LNCaP clone FGC (cell line): ENCODE data around the gene MGAT5B.

Source experiments
- DNase-seq: peaks from one replicate; pipeline ENCODE4 v3.0.0-alpha.2; 2011; ENCODE audit warnings: low read depth
- H3K4me3 ChIP-seq: 2 replicates; pipeline ENCODE4 v1.5.1; 2011; ENCODE audit warnings: mild to moderate bottlenecking, low read depth, low read length, control low read depth
- CTCF ChIP-seq: IDR thresholded peaks from 2 replicates; pipeline ENCODE4 v1.5.1; 2012; ENCODE audit warnings: mild to moderate bottlenecking; ENCODE audit not compliant: control insufficient read depth, insufficient read depth; ENCODE audit errors: extremely low read depth

Gene MGAT5B

DNA sequence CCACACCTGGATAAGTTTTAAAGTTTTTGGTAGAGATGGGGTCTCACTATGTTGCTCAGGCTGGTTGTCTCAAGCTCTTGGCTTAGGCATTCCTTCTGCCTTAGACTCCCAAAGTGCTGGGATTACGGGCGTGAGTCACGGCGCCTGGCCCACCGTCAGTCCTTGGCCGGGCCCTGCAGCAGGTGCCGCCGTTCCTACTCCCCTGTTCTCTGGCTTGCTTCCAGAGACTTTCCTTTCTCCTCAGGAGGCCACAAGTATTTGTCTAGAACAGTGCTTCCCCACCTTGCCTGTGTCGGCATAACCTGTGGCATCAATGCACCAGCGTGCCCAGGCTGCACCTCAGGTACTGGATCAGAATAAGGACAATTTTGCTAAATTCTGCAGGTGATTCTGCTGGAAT is 3.0 kb upstream of the MGAT5B start:
- TF ChIP-seq CTCF, result no peak
- H3K4me3 ChIP-seq, result no peak overlapping the region
- DNase-seq, result no peak

DNA sequence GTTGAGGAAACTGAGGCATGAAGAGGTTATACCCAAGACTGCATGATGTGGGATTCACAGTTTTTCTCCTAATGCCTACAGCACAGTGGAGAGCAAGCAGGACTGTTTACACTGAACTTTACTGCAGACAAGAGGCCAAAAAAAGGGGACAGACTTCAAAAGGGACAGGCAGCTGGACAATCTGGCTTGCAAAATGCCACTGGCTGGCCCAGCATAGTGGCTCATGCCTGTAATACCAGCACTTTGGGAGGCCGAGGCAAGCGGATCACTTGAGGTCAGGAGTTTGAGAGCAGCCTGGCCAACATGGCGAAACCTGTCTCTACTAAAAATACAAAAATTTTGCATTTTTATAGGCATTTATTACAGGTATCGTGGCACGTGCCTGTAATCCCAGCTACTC is 2.0 kb upstream of the MGAT5B start:
- no peak overlapping the region for H3K4me3 ChIP-seq
- DNase-seq, result no peak
- TF ChIP-seq CTCF, result no peak

DNA sequence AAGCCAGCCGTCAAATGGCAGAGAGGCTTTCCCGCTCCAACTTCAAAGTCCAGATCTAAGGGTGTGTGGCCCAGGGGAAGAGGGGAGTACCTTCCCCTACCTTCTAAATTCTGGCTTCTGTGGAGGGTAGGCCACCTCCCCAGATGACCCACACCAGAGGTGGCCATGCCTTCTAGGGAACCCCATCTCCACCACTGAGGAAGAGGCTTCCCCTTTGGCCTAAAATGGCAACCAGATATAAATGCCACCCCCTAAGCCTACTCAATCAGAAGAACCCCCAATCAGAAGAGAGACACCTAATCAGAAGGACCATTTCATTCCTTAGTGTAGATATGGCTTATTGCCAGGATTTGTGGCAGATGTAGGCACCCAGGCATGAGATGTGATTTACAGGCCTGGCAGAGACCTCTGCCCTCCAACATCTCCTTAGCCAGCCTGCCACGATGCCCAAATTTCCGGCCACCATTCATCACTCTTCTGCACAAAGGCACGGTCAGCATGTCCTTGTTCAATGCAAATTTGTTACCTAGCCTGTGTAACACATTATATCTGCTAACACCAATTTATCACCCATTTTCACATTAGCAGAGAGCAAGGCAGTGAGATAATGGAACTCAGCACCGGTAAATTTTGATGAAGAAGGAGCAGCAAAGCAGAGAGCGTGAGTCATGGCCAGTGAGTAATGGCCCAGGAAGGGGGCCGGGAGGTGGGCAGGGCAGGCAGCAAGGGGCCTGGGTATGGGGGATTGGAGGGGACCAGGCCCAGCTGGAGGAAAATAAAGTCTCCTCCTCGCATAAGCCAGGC is 1.2 kb upstream of the MGAT5B start:
- no peak overlapping the region for H3K4me3 ChIP-seq
- no peak for DNase-seq
- no peak for TF ChIP-seq CTCF

DNA sequence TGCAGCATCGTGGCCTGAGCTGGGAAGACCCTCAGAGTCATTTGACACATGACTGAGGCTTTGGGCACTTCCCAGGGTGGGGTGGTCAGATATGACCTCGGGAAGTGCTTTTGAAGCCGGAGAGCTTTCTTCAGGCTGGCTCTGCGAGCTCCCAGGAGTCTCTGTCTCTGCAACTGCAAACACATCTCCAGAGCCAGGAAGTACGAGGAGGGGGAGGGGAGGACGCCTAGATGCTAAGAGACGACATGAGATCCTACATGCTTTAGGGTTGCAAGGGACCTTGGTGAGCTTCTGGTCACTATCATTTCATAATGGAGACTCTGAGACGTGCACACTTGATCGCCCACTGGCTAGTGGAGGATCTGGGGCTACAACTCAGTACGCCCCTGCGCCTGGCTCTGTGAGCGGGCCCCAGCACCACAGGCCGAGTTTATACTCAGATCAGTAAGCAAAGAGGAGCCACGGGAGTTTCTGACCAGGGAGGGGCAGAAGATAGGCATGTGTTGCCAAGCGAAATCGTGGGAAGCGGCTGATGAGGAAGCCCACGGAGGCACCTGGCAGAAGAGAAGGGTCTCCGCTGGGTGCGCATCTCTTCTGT is 527 bp upstream of the MGAT5B start:
- DNase-seq, result no peak
- no peak overlapping the region for H3K4me3 ChIP-seq
- TF ChIP-seq CTCF, result no peak

GRCh38 chr17:76868669-76869495 is 678 bp downstream of the MGAT5B start:
- no peak for TF ChIP-seq CTCF
- H3K4me3 ChIP-seq, result no peak overlapping the region

GRCh38 chr17:76869496-76870376 is 1.5 kb downstream of the MGAT5B start:
- no peak for TF ChIP-seq CTCF
- H3K4me3 ChIP-seq, result no peak overlapping the region
- no peak for DNase-seq

More at GRCh38 chr17:76868669-76869495, 678 bp downstream of the MGAT5B start:
- no peak for DNase-seq
